Right lobe of liver (tissue), 6 donors: ENCODE results near the gene DEF6. TPM values are rescaled to one million over a fixed set of nuclear protein-coding genes. Genes with fewer than 3 reads are reported as not detected.
"Not testable (repeated sequence)": the region's sequence is repeated elsewhere in the genome, so short reads cannot be mapped to it uniquely, and the experiment has no call there.

Experiments used
- ATAC-seq, 4 donors: fragments of 200-7000 bp; cut with Tn5 transposase; one replicate each; pipeline ENCODE4 v1.9.1; 2020; ENCODE audit warnings: mild to moderate bottlenecking in 4 of 4, moderate library complexity in 4 of 4
- DNase-seq, 3 donors: peaks; one replicate each; pipeline ENCODE4 v3.0.0-alpha.2; 2020
- H3K27ac ChIP-seq, 3 donors: fragments of 200-600 bp; one replicate each; pipeline ENCODE4 v1.8.0; 2022
- H3K27me3 ChIP-seq, 2 donors: fragments of 200-600 bp; one replicate each; pipeline ENCODE4 v1.8.0; 2022
- H3K36me3 ChIP-seq, 4 donors: fragments of 200-600 bp; sonication (generic) in 1 of 4; one replicate each; pipeline versions ENCODE4 v1.5.1 to v1.8.0; 2017 to 2022; ENCODE audit warnings: control low read depth in 1 of 4
- H3K4me1 ChIP-seq, 4 donors: fragments of 200-600 bp; sonication (generic) in 1 of 4; one replicate each; pipeline versions ENCODE4 v1.5.1 to v1.8.0; 2017 to 2022; ENCODE audit warnings: control low read depth in 1 of 4
- H3K4me3 ChIP-seq, 3 donors: fragments of 200-600 bp; one replicate each; pipeline ENCODE4 v1.8.0; 2022
- H3K9me3 ChIP-seq, 4 donors: fragments of 200-600 bp; sonication (generic) in 1 of 4; one replicate each; pipeline versions ENCODE4 v1.5.1 to v1.8.0; 2017 to 2022; ENCODE audit warnings: control low read depth in 1 of 4
- CTCF ChIP-seq, 4 donors: fragments of 200-600 bp in 3 of 4; fragments of 450-650 bp in 1 of 4; IDR thresholded peaks; one replicate each; pipeline versions ENCODE4 v1.5.1 to v1.8.0; 2016 to 2022; ENCODE audit warnings: antibody characterized with exemption in 4 of 4, mild to moderate bottlenecking in 2 of 4
- POLR2A ChIP-seq: fragments of 450-650 bp; IDR thresholded peaks from one replicate; pipeline ENCODE4 v1.6.1; 2017; ENCODE audit warnings: antibody characterized with exemption, mild to moderate bottlenecking
- WGBS: methylation state at CpG from one replicate; pipeline ENCODE4 v1.1.6; 2018; ENCODE audit warnings: low coverage, low lambda C conversion rate; ENCODE audit not compliant: insufficient coverage; ENCODE audit errors: missing lambda C conversion rate; 5-methylcytosine and 5-hydroxymethylcytosine counted together
- intact Hi-C, 2 donors: fragments of 100-400 bp; cut with DNase I; formaldehyde crosslinking; loops; one replicate each; pipeline versions ENCODE4 v1.11.2 to v1.14.1; 2022
- total RNA-seq, 6 experiments: library from RNA; depleted of rRNA in 2 of 6; stranded (reverse); fragments of >200 nt in 2 of 6; fragmentation: NEBNext Ultra II Directional in 3 of 6; extraction: Animal tissue kit (Norgen Biotek cat#: 25700) in 3 of 6; gene quantifications; one replicate each; pipeline versions ENCODE4 v1.1.0 to v1.2.4, GENCODE V29; 2016 to 2023
- donor health status: DM: no; HTN: yes; CAD: no.
- donor health status: DM: no; HTN: no; CAD: no.
- donor health status: DM: no; HTN: no; CAD: no.
- donor health status: DM: no; HTN: yes; CAD: no.
- donor health status: DM: no; HTN: yes; CAD: no.

The DEF6 gene
- total RNA-seq, 6 experiments from 2014 or later = 1.1 to 3.6 (median 1.5) TPM

GRCh38 chr6:35320031-35320410, 22.4 kb downstream of the DEF6 start:
- 96% methylated on average over 2 of the region's 2 CpGs for WGBS

GRCh38 chr6:35321091-35321490, 23.5 kb downstream of the DEF6 start:
- DNase-seq = no peak
- Histone ChIP-seq H3K4me1 (peaks cover 0 to 11% (median 3%) of the 10 kb centered on the region in 4 donors), H3K9me3 (no peaks in the 10 kb centered on the region), H3K27me3 (no peaks in the 10 kb centered on the region), H3K27ac (no peak overlapping the region), H3K36me3 (no peaks in the 10 kb centered on the region), H3K4me3 (no peak overlapping the region)
- no peak for ATAC-seq
- 100% methylated on average over 1 of the region's 8 CpGs for WGBS
- TF ChIP-seq POLR2A (no peak), CTCF (IDR thresholded peaks at IDR 0.05) (no peak)
- intact Hi-C loops = no loop called here

More at GRCh38 chr6:35320031-35320410, 22.4 kb downstream of the DEF6 start:
- no peaks in the 10 kb centered on the region for H3K36me3 ChIP-seq
- no peak overlapping the region for H3K27ac ChIP-seq
- no peaks in the 10 kb centered on the region for H3K27me3 ChIP-seq
- no peaks in the 10 kb centered on the region for H3K9me3 ChIP-seq
- DNase-seq (no peak), ATAC-seq (no peak)
- intact Hi-C loops = no loop called here
- TF ChIP-seq CTCF (IDR thresholded peaks at IDR 0.05) (no peak), POLR2A (no peak)
- H3K4me3 ChIP-seq = no peak overlapping the region
- H3K4me1 ChIP-seq = peaks cover 0 to 11% (median 3%) of the 10 kb centered on the region in 4 donors

GRCh38 chr6:35327349-35328027, 29.9 kb downstream of the DEF6 start:
- Histone ChIP-seq H3K4me1 (peaks cover 0 to 2% (median 0%) of the 10 kb centered on the region in 4 donors), H3K27ac (no peak overlapping the region), H3K4me3 (no peak overlapping the region), H3K27me3 (no peaks in the 10 kb centered on the region), H3K9me3 (no peaks in the 10 kb centered on the region), H3K36me3 (no peaks in the 10 kb centered on the region)
- peak in 2 of 3 donors; percentile 62 to 70 for DNase-seq
- 29% methylated on average over 5 of the region's 7 CpGs for WGBS
- ATAC-seq = peak; percentile 84 to 88 (median 88)
- intact Hi-C loops = no loop called here
- no peak for TF ChIP-seq POLR2A
- peak; percentile 58 to 63 (median 60) for TF ChIP-seq CTCF (IDR thresholded peaks at IDR 0.05)

GRCh38 chr6:35328108-35328723, 30.6 kb downstream of the DEF6 start:
- no peaks in the 10 kb centered on the region for H3K36me3 ChIP-seq
- H3K27me3 ChIP-seq = no peaks in the 10 kb centered on the region
- ATAC-seq (no peak), DNase-seq (no peak)
- no peak overlapping the region for H3K4me3 ChIP-seq
- no peaks in the 10 kb centered on the region for H3K9me3 ChIP-seq
- H3K4me1 ChIP-seq = peaks cover 0 to 6% (median 0%) of the 10 kb centered on the region in 4 donors
- intact Hi-C loops = no loop called here
- 71% methylated on average over 1 of the region's 1 CpG for WGBS
- no peak for TF ChIP-seq POLR2A
- no peak for TF ChIP-seq CTCF (IDR thresholded peaks at IDR 0.05)
- no peak overlapping the region for H3K27ac ChIP-seq

- ATAC-seq, H3K4me1 ChIP-seq, H3K27me3 ChIP-seq, DNase-seq, H3K4me3 ChIP-seq, H3K9me3 ChIP-seq, H3K27ac ChIP-seq, H3K36me3 ChIP-seq, intact Hi-C loops: not testable (repeated sequence)
- WGBS = 93% methylated on average over 6 of the region's 8 CpGs
These were observed 31.3 kb downstream of the DEF6 start for GRCh38 chr6:35328965-35329364.
